ENCODE measurements around the gene RNF26. TPM values are rescaled to one million over a fixed set of nuclear protein-coding genes. Genes with fewer than 3 reads are reported as not detected.

The RNF26 gene
- total and polyA plus RNA-seq, 4 donors: 8.2 to 25.4 (median 13.6) TPM

DNA sequence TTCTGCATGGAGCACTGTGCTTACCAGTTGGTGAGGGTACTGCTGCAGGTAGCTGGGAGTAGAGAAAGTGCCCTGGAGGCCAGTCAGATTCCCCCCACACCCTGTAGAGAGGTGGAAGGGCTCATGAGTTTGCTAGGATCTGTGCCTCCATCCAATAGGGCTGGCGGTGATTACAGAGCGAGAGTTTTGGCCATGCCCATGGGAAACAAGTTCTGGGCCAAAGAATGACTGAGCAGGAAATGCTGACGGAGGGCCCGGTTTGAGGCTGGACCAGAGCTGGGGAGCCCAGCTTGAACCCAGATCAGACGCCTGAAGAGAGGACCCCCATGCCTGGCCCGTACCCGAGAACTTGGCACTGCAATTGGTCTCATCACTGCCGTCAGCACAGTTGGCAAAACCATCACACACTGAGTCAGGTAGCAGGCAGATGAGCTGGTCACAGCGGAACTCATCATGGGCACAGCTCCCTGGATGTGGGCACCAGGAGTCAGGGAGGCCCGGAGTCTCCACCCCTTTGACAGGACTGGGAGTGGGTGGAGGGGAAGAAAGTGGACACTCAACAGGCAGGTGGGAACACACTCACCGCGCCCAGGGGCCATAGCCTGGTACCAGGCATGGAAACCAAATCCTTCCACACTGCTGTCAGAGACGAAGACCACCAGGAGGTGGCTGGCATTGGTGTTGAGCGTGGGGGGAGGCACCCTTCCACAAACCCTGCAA is 10.1 kb downstream of the RNF26 start:
- Histone ChIP-seq H3K4me1 (ENCODE audit: control insufficient read depth in 5 of 5, insufficient read depth in 5 of 5, low read length in 5 of 5) (peaks cover 0 to 12% (median 3%) of the 10 kb centered on the region in 5 donors), H3K4me3 (no peak overlapping the region), H3K27me3 (ENCODE audit: control insufficient read depth in 3 of 3, insufficient read depth in 3 of 3, low read length in 2 of 3) (peaks cover 0 to 6% (median 0%) of the 10 kb centered on the region in 3 donors), H3K36me3 (ENCODE audit: control insufficient read depth in 4 of 4, insufficient read depth in 4 of 4, low read length in 4 of 4) (no peaks in the 10 kb centered on the region), H3K9ac (ENCODE audit: insufficient read depth in 1 of 2, low read length in 2 of 2) (no peak overlapping the region), H3K27ac (ENCODE audit: low read depth in 1 of 2, low read length in 1 of 2) (no peak overlapping the region), H3K9me3 (ENCODE audit: control insufficient read depth in 4 of 4, insufficient read depth in 3 of 4, low read length in 3 of 4) (no peaks in the 10 kb centered on the region)
- DNase-seq: no peak
- TF ChIP-seq, protein P1, sequence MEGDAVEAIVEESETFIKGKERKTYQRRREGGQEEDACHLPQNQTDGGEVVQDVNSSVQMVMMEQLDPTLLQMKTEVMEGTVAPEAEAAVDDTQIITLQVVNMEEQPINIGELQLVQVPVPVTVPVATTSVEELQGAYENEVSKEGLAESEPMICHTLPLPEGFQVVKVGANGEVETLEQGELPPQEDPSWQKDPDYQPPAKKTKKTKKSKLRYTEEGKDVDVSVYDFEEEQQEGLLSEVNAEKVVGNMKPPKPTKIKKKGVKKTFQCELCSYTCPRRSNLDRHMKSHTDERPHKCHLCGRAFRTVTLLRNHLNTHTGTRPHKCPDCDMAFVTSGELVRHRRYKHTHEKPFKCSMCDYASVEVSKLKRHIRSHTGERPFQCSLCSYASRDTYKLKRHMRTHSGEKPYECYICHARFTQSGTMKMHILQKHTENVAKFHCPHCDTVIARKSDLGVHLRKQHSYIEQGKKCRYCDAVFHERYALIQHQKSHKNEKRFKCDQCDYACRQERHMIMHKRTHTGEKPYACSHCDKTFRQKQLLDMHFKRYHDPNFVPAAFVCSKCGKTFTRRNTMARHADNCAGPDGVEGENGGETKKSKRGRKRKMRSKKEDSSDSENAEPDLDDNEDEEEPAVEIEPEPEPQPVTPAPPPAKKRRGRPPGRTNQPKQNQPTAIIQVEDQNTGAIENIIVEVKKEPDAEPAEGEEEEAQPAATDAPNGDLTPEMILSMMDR (IDR thresholded peaks at IDR 0.05; ENCODE audit: control extremely low read depth, extremely low read depth): no peak
- no peak for ATAC-seq (ENCODE audit: insufficient read depth, low FRiP score)
- 74 to 87% methylated on average over 14 of the region's 14 CpGs for WGBS, 2 donors

DNA sequence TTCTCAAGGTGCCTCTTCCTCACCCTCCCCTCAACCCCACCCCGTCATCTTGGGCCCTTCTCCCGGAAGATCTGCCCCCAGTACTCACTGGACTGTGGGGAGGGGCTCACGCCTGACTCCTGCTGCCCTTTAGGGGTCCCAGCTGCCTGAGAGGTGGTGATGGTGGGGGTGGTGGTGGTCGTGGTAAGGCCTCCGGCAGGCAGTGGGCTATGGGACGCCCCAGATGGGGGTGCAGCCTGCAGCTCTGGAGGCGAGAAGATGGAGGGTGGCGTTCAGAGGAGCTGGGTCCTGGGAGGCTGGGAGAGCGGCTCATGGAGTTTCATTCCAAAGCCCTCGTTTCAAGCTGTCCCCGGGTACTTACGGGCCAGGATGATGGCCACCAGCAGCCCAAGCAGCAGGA is 11.4 kb downstream of the RNF26 start:
- no peak overlapping the region for H3K4me3 ChIP-seq
- DNase-seq: no peak
- peaks cover 0 to 6% (median 0%) of the 10 kb centered on the region in 3 donors for H3K27me3 ChIP-seq (ENCODE audit: control insufficient read depth in 3 of 3, insufficient read depth in 3 of 3, low read length in 2 of 3)
- H3K9ac ChIP-seq (ENCODE audit: insufficient read depth in 1 of 2, low read length in 2 of 2): no peak overlapping the region
- 86 to 90% methylated on average over 12 of the region's 12 CpGs for WGBS, 2 donors
- H3K36me3 ChIP-seq (ENCODE audit: control insufficient read depth in 4 of 4, insufficient read depth in 4 of 4, low read length in 4 of 4): no peaks in the 10 kb centered on the region
- H3K9me3 ChIP-seq (ENCODE audit: control insufficient read depth in 4 of 4, insufficient read depth in 3 of 4, low read length in 3 of 4): no peaks in the 10 kb centered on the region
- no peak for ATAC-seq (ENCODE audit: insufficient read depth, low FRiP score)
- H3K4me1 ChIP-seq (ENCODE audit: control insufficient read depth in 5 of 5, insufficient read depth in 5 of 5, low read length in 5 of 5): peaks cover 0 to 9% (median 2%) of the 10 kb centered on the region in 5 donors
- TF ChIP-seq, protein P1 (IDR thresholded peaks at IDR 0.05; ENCODE audit: control extremely low read depth, extremely low read depth): no peak
- no peak overlapping the region for H3K27ac ChIP-seq (ENCODE audit: low read depth in 1 of 2, low read length in 1 of 2)

DNA sequence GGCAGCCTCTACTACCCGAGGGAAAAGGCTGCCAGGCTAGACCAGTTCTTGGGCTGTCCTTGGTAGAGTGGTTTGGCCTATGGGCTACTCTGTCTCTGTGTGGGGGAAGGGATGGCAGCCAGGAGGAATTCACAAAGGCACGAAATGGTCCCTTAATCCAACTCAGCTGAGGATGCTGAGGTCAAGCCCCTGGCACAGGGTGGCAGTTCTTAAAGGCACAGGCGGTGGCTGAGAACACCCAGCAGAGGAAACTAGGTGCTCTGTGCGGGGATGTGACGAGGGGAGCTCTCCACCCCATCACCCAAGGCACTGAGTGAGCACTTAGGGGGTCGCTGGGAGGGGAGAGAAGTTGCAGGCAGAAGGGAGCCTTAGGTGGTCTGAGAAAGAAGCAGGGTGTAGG is 12.3 kb downstream of the RNF26 start, which contains the start of gene MFRP:
Gene MFRP (minus strand): TSS at position 101 of the 400 bp plus-strand sequence. CDS start 192 bp downstream, outside the sequence.
- no peak within 1 kb of the TSS for H3K4me3 ChIP-seq
- no peaks in the 10 kb centered on the region for H3K4me1 ChIP-seq (ENCODE audit: control insufficient read depth in 5 of 5, insufficient read depth in 5 of 5, low read length in 5 of 5)
- H3K27ac ChIP-seq (ENCODE audit: low read depth in 1 of 2, low read length in 1 of 2): no peak within 1 kb of the TSS
- peaks cover 0 to 6% (median 0%) of the 10 kb centered on the region in 3 donors for H3K27me3 ChIP-seq (ENCODE audit: control insufficient read depth in 3 of 3, insufficient read depth in 3 of 3, low read length in 2 of 3)
- no peak within 1 kb of the TSS for H3K9ac ChIP-seq (ENCODE audit: insufficient read depth in 1 of 2, low read length in 2 of 2)
- TF ChIP-seq, protein P1 (IDR thresholded peaks at IDR 0.05; ENCODE audit: control extremely low read depth, extremely low read depth): no peak
- WGBS, 2 donors: 52 to 77% methylated on average over 6 of the region's 6 CpGs
- DNase-seq: no peak
- H3K36me3 ChIP-seq (ENCODE audit: control insufficient read depth in 4 of 4, insufficient read depth in 4 of 4, low read length in 4 of 4): no peaks in the 10 kb centered on the region
- H3K9me3 ChIP-seq (ENCODE audit: control insufficient read depth in 4 of 4, insufficient read depth in 3 of 4, low read length in 3 of 4): no peaks in the 10 kb centered on the region
- ATAC-seq (ENCODE audit: insufficient read depth, low FRiP score): no peak
